ENCODE data around the gene HOXA1.
A peak's percentile ranks its signal among the peaks of the same experiment; 100 is the strongest.

HOXA1 gene

GRCh38 chr7:27083646-27084045 is 12.2 kb downstream of the HOXA1 start:
- no peak overlapping the region for H3K27ac ChIP-seq
- no peak for TF ChIP-seq CTCF (conservative IDR thresholded peaks at IDR 0.05)

- no peak for TF ChIP-seq CTCF (conservative IDR thresholded peaks at IDR 0.05)
- no peak overlapping the region for H3K27ac ChIP-seq
Measured at GRCh38 chr7:27082171-27082570, 13.6 kb downstream of the HOXA1 start.

- H3K27ac ChIP-seq, result no peak overlapping the region
- TF ChIP-seq CTCF (conservative IDR thresholded peaks at IDR 0.05), result no peak
Measured at GRCh38 chr7:27080844-27081436, 14.9 kb downstream of the HOXA1 start.

GRCh38 chr7:27079234-27079975 is 16.4 kb downstream of the HOXA1 start:
- H3K27ac ChIP-seq, result no peak overlapping the region
- no peak for TF ChIP-seq CTCF (conservative IDR thresholded peaks at IDR 0.05)

GRCh38 chr7:27078616-27079233 is 17.1 kb downstream of the HOXA1 start:
- H3K27ac ChIP-seq, result no peak overlapping the region
- TF ChIP-seq CTCF (conservative IDR thresholded peaks at IDR 0.05), result no peak

- TF ChIP-seq CTCF (conservative IDR thresholded peaks at IDR 0.05), result no peak
- H3K27ac ChIP-seq, result peak overlapping the region; percentile 44
Measured at GRCh38 chr7:27073076-27073475, 22.7 kb downstream of the HOXA1 start.

- peak overlapping the region; percentile 44 for H3K27ac ChIP-seq
- TF ChIP-seq CTCF (conservative IDR thresholded peaks at IDR 0.05), result no peak
Measured at GRCh38 chr7:27071622-27072390, 24.0 kb downstream of the HOXA1 start.
